GM18861 (cell line): ENCODE results near the gene INAFM2.

ENCODE experiments used
- ATAC-seq: cut with Tn5 transposase; IDR thresholded peaks from one replicate; pipeline ENCODE4 v1.9.1; 2021; ENCODE audit not compliant: unreplicated experiment

INAFM2 gene

GRCh38 chr15:40305281-40305680, 18.2 kb upstream of the INAFM2 start:
- no peak for ATAC-seq

- ATAC-seq: no peak
Observed at GRCh38 chr15:40306371-40306770, 17.1 kb upstream of the INAFM2 start.

- ATAC-seq: no peak
Observed at GRCh38 chr15:40306908-40307307, 16.6 kb upstream of the INAFM2 start.

GRCh38 chr15:40307421-40308211, 15.9 kb upstream of the INAFM2 start, which contains the start of gene PLCB2:
Gene PLCB2, minus strand, starts transcription at chr15:40307935. Its CDS starts 263 bp downstream, at chr15:40307672.
- peak; percentile 40 for ATAC-seq

GRCh38 chr15:40309344-40309862, 14.1 kb upstream of the INAFM2 start:
- ATAC-seq: no peak

- ATAC-seq: no peak
Observed at GRCh38 chr15:40310001-40310959, 13.2 kb upstream of the INAFM2 start.

- ATAC-seq: no peak
Observed at GRCh38 chr15:40310993-40311392, 12.5 kb upstream of the INAFM2 start.

GRCh38 chr15:40312370-40313158, 10.9 kb upstream of the INAFM2 start:
- no peak for ATAC-seq

- ATAC-seq: no peak
Observed at GRCh38 chr15:40313531-40314398, 9.7 kb upstream of the INAFM2 start.

- no peak for ATAC-seq
Observed at GRCh38 chr15:40314723-40315276, 8.7 kb upstream of the INAFM2 start.

- ATAC-seq: no peak
Observed at GRCh38 chr15:40316931-40317330, 6.6 kb upstream of the INAFM2 start.

- no peak for ATAC-seq
Observed at GRCh38 chr15:40317580-40317979, 5.9 kb upstream of the INAFM2 start.

- no peak for ATAC-seq
Observed at GRCh38 chr15:40320409-40320808, 3.1 kb upstream of the INAFM2 start.

GRCh38 chr15:40320931-40321371, 2.5 kb upstream of the INAFM2 start:
- no peak for ATAC-seq

- ATAC-seq: no peak
Observed at GRCh38 chr15:40322531-40323238, 807 bp upstream of the INAFM2 start.

GRCh38 chr15:40323953-40324937, 753 bp downstream of the INAFM2 start:
- peak; percentile 1 for ATAC-seq

- ATAC-seq: no peak
Observed at GRCh38 chr15:40325188-40325587, 1.7 kb downstream of the INAFM2 start.

- ATAC-seq: no peak
Observed at GRCh38 chr15:40325700-40326099, 2.2 kb downstream of the INAFM2 start.
